Measurements from ENCODE around the gene MAP3K6.

DNA sequence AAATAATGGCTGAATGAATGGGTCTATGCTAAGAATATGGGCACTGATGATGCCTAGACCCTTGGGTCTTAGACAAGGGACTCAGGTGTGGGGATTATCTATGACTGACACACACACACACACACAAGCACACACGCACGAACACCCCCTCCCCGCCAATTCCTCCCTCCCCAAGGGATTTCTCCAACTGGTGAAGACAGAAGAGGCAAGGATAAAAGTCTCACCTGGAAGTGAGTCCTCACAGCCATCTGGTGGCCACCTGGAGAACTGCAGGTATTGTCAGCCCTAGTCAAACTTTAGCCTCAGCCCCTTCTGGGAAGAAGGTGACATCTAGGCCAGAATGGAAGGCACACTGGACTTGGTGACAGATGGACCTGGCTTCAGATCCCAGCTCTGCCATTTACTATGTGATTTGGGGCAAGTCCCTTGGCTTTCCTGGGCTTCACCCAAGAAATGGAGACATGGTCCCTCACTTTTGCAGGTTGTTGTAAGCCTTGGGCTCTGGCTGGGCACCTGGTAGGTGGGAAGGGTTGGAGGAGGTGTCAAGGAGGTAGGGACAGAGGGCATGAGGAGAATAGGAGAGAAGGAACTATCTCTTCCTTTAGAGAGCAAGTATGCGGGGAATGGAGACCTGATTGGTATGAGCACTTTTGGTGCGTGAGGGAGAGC, 21.7 kb upstream of the MAP3K6 start:
- TF ChIP-seq, protein P1, sequence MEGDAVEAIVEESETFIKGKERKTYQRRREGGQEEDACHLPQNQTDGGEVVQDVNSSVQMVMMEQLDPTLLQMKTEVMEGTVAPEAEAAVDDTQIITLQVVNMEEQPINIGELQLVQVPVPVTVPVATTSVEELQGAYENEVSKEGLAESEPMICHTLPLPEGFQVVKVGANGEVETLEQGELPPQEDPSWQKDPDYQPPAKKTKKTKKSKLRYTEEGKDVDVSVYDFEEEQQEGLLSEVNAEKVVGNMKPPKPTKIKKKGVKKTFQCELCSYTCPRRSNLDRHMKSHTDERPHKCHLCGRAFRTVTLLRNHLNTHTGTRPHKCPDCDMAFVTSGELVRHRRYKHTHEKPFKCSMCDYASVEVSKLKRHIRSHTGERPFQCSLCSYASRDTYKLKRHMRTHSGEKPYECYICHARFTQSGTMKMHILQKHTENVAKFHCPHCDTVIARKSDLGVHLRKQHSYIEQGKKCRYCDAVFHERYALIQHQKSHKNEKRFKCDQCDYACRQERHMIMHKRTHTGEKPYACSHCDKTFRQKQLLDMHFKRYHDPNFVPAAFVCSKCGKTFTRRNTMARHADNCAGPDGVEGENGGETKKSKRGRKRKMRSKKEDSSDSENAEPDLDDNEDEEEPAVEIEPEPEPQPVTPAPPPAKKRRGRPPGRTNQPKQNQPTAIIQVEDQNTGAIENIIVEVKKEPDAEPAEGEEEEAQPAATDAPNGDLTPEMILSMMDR (conservative IDR thresholded peaks at IDR 0.05; ENCODE audit: low read depth, low read length): peak; percentile 94
- TF ChIP-seq EZH2 (IDR thresholded peaks at IDR 0.05; ENCODE audit: low read length, unreplicated experiment): no peak
- no peak for TF ChIP-seq EZH2phosphoT487 (IDR thresholded peaks at IDR 0.05; ENCODE audit: borderline replicate concordance, low read length)

Data from PC-3 (cell line).